ENCODE results near the gene C9orf78. TPM values are rescaled to one million over a fixed set of nuclear protein-coding genes. Genes with fewer than 3 reads are reported as not detected.

C9orf78 gene
- total RNA-seq, 5 donors from 2014 or later (not counting 1 experiment from before 2014, with no cell fraction given), result 80.5 to 112 (median 90.2) TPM

GRCh38 chr9:129854588-129855110, 19.6 kb upstream of the C9orf78 start:
- POLR2A ChIA-PET, result interaction anchor here (0.7 kb wide), 2 partner anchors 10 to 56 kb away, joined by 3 to 4 read pairs; no protein-coding TSS in a partner anchor
- peak; percentile 70 to 82 (median 76) for ATAC-seq (replicated peaks in 1 of 4)
- H3K9me3 Mint-ChIP-seq, result no peaks in the 10 kb centered on the region
- H3K36me3 Mint-ChIP-seq, result peaks cover 61% of the 10 kb centered on the region
- H3K4me3 Mint-ChIP-seq, result peak overlapping the region in 1 of 3 donors; percentile 62
- no peaks in the 10 kb centered on the region for H3K27me3 Mint-ChIP-seq
- peak in 8 of 35 experiments; percentile 15 to 55 (median 30) for DNase-seq
- Histone ChIP-seq H3K9me3 (no peaks in the 10 kb centered on the region), H3K27ac (ENCODE audit: low read length) (peak overlapping the region; percentile 3), H3K4me3 (ENCODE audit: control insufficient read depth in 1 of 2, extremely low read depth in 1 of 2, low read length in 1 of 2) (no peak overlapping the region), H3K27me3 (replicated peaks in 1 of 2; ENCODE audit: control insufficient read depth in 2 of 2, extremely low read depth in 1 of 2, insufficient read depth in 2 of 2, low read length in 1 of 2) (no peaks in the 10 kb centered on the region), H3K4me1 (ENCODE audit: control insufficient read depth in 1 of 2, extremely low read depth in 1 of 2, insufficient read depth in 2 of 2, low read length in 2 of 2) (peaks cover 24 to 34% of the 10 kb centered on the region in 2 experiments), H3K36me3 (ENCODE audit: control insufficient read depth in 2 of 2, extremely low read depth in 1 of 2, insufficient read depth in 1 of 2, low read length in 1 of 2) (peaks cover 25 to 87% of the 10 kb centered on the region in 2 donors)
- CTCF ChIA-PET, result no interaction called here
- H3K4me1 Mint-ChIP-seq, result peaks cover 43 to 55% (median 45%) of the 10 kb centered on the region in 3 donors
- peak overlapping the region; percentile 64 to 76 for H3K27ac Mint-ChIP-seq
- WGBS (ENCODE audit: insufficient coverage), result 40% methylated on average over 2 of the region's 4 CpGs

- no peaks in the 10 kb centered on the region for H3K27me3 ChIP-seq (replicated peaks in 1 of 2; ENCODE audit: control insufficient read depth in 2 of 2, extremely low read depth in 1 of 2, insufficient read depth in 2 of 2, low read length in 1 of 2)
- H3K27ac ChIP-seq (ENCODE audit: low read length), result no peak overlapping the region
- H3K9me3 Mint-ChIP-seq, result no peaks in the 10 kb centered on the region
- no peaks in the 10 kb centered on the region for H3K9me3 ChIP-seq
- peak overlapping the region; percentile 64 to 76 for H3K27ac Mint-ChIP-seq
- H3K36me3 Mint-ChIP-seq, result peaks cover 60% of the 10 kb centered on the region
- H3K36me3 ChIP-seq (ENCODE audit: control insufficient read depth in 2 of 2, extremely low read depth in 1 of 2, insufficient read depth in 1 of 2, low read length in 1 of 2), result peaks cover 21 to 81% of the 10 kb centered on the region in 2 donors
- no peaks in the 10 kb centered on the region for H3K27me3 Mint-ChIP-seq
- peak overlapping the region in 1 of 3 donors; percentile 62 for H3K4me3 Mint-ChIP-seq
- POLR2A ChIA-PET, result no interaction called here
- ATAC-seq (replicated peaks in 1 of 4) (peak in 1 of 4 experiments; percentile 22), DNase-seq (no peak)
- H3K4me1 Mint-ChIP-seq, result peaks cover 43 to 60% (median 45%) of the 10 kb centered on the region in 3 donors
- H3K4me1 ChIP-seq (ENCODE audit: control insufficient read depth in 1 of 2, extremely low read depth in 1 of 2, insufficient read depth in 2 of 2, low read length in 2 of 2), result peaks cover 24 to 36% of the 10 kb centered on the region in 2 experiments
- no peak overlapping the region for H3K4me3 ChIP-seq (ENCODE audit: control insufficient read depth in 1 of 2, extremely low read depth in 1 of 2, low read length in 1 of 2)
- WGBS (ENCODE audit: insufficient coverage), result 25% methylated on average over 2 of the region's 3 CpGs
- CTCF ChIA-PET, result no interaction called here
These were observed 18.5 kb upstream of the C9orf78 start for GRCh38 chr9:129853614-129854013.

GRCh38 chr9:129852579-129852978, 17.5 kb upstream of the C9orf78 start:
- peak overlapping the region in 1 of 2 donors; percentile 73 for H3K27ac Mint-ChIP-seq
- H3K4me3 Mint-ChIP-seq, result no peak overlapping the region
- ATAC-seq (replicated peaks in 1 of 4) (no peak), DNase-seq (no peak)
- 61% methylated on average over 4 of the region's 5 CpGs for WGBS (ENCODE audit: insufficient coverage)
- POLR2A ChIA-PET, result no interaction called here
- H3K9me3 Mint-ChIP-seq, result no peaks in the 10 kb centered on the region
- Histone ChIP-seq H3K27me3 (replicated peaks in 1 of 2; ENCODE audit: control insufficient read depth in 2 of 2, extremely low read depth in 1 of 2, insufficient read depth in 2 of 2, low read length in 1 of 2) (no peaks in the 10 kb centered on the region), H3K4me1 (ENCODE audit: control insufficient read depth in 1 of 2, extremely low read depth in 1 of 2, insufficient read depth in 2 of 2, low read length in 2 of 2) (peaks cover 24 to 36% of the 10 kb centered on the region in 2 experiments), H3K36me3 (ENCODE audit: control insufficient read depth in 2 of 2, extremely low read depth in 1 of 2, insufficient read depth in 1 of 2, low read length in 1 of 2) (peaks cover 14 to 70% of the 10 kb centered on the region in 2 donors), H3K4me3 (ENCODE audit: control insufficient read depth in 1 of 2, extremely low read depth in 1 of 2, low read length in 1 of 2) (no peak overlapping the region), H3K9me3 (no peaks in the 10 kb centered on the region), H3K27ac (ENCODE audit: low read length) (no peak overlapping the region)
- H3K27me3 Mint-ChIP-seq, result no peaks in the 10 kb centered on the region
- peaks cover 52% of the 10 kb centered on the region for H3K36me3 Mint-ChIP-seq
- CTCF ChIA-PET, result interaction anchor here in 1 of 2 donors (0.8 kb wide), 1 partner anchor 104 kb away, joined by 3 read pairs; no protein-coding TSS in a partner anchor
- H3K4me1 Mint-ChIP-seq, result peaks cover 43 to 63% (median 49%) of the 10 kb centered on the region in 3 donors

- no peak for ATAC-seq (replicated peaks in 1 of 4)
- H3K9me3 ChIP-seq, result no peaks in the 10 kb centered on the region
- 93% methylated on average over 5 of the region's 5 CpGs for WGBS (ENCODE audit: insufficient coverage)
- Mint-ChIP-seq H3K36me3 (peaks cover 49% of the 10 kb centered on the region), H3K27me3 (no peaks in the 10 kb centered on the region), H3K4me3 (no peak overlapping the region), H3K9me3 (no peaks in the 10 kb centered on the region), H3K4me1 (peaks cover 47 to 59% (median 48%) of the 10 kb centered on the region in 3 donors), H3K27ac (peak overlapping the region in 1 of 2 donors; percentile 73)
- CTCF ChIA-PET, result interaction anchor here in 1 of 2 donors (0.8 kb wide), 1 partner anchor 28 kb away, joined by 3 read pairs; no protein-coding TSS in a partner anchor
- H3K4me1 ChIP-seq (ENCODE audit: control insufficient read depth in 1 of 2, extremely low read depth in 1 of 2, insufficient read depth in 2 of 2, low read length in 2 of 2), result peaks cover 24 to 36% of the 10 kb centered on the region in 2 experiments
- POLR2A ChIA-PET, result no interaction called here
- H3K27ac ChIP-seq (ENCODE audit: low read length), result no peak overlapping the region
- H3K27me3 ChIP-seq (replicated peaks in 1 of 2; ENCODE audit: control insufficient read depth in 2 of 2, extremely low read depth in 1 of 2, insufficient read depth in 2 of 2, low read length in 1 of 2), result no peaks in the 10 kb centered on the region
- DNase-seq, result no peak
- H3K4me3 ChIP-seq (ENCODE audit: control insufficient read depth in 1 of 2, extremely low read depth in 1 of 2, low read length in 1 of 2), result no peak overlapping the region
- H3K36me3 ChIP-seq (ENCODE audit: control insufficient read depth in 2 of 2, extremely low read depth in 1 of 2, insufficient read depth in 1 of 2, low read length in 1 of 2), result peaks cover 14 to 64% of the 10 kb centered on the region in 2 donors
These were observed 16.7 kb upstream of the C9orf78 start for GRCh38 chr9:129851821-129852220.

GRCh38 chr9:129850821-129851550, 15.9 kb upstream of the C9orf78 start:
- H3K27ac ChIP-seq (ENCODE audit: low read length), result no peak overlapping the region
- H3K9me3 ChIP-seq, result no peaks in the 10 kb centered on the region
- H3K4me3 Mint-ChIP-seq, result no peak overlapping the region
- H3K4me1 ChIP-seq (ENCODE audit: control insufficient read depth in 1 of 2, extremely low read depth in 1 of 2, insufficient read depth in 2 of 2, low read length in 2 of 2), result peaks cover 22 to 28% of the 10 kb centered on the region in 2 experiments
- H3K27me3 ChIP-seq (replicated peaks in 1 of 2; ENCODE audit: control insufficient read depth in 2 of 2, extremely low read depth in 1 of 2, insufficient read depth in 2 of 2, low read length in 1 of 2), result no peaks in the 10 kb centered on the region
- H3K9me3 Mint-ChIP-seq, result no peaks in the 10 kb centered on the region
- DNase-seq (no peak), ATAC-seq (replicated peaks in 1 of 4) (no peak)
- CTCF ChIA-PET, result interaction anchor here in 1 of 2 donors (0.8 kb wide), 1 partner anchor 29 kb away, joined by 3 read pairs; no protein-coding TSS in a partner anchor
- H3K4me3 ChIP-seq (ENCODE audit: control insufficient read depth in 1 of 2, extremely low read depth in 1 of 2, low read length in 1 of 2), result no peak overlapping the region
- 90% methylated on average over 4 of the region's 6 CpGs for WGBS (ENCODE audit: insufficient coverage)
- POLR2A ChIA-PET, result interaction anchor here (0.6 to 0.7 kb wide), 3 partner anchors 15 to 1474 kb away, joined by 3 to 6 read pairs (median 3); no protein-coding TSS in a partner anchor
- H3K4me1 Mint-ChIP-seq, result peaks cover 44 to 57% (median 48%) of the 10 kb centered on the region in 3 donors
- H3K36me3 Mint-ChIP-seq, result peaks cover 49% of the 10 kb centered on the region
- no peaks in the 10 kb centered on the region for H3K27me3 Mint-ChIP-seq
- peaks cover 11 to 56% of the 10 kb centered on the region in 2 donors for H3K36me3 ChIP-seq (ENCODE audit: control insufficient read depth in 2 of 2, extremely low read depth in 1 of 2, insufficient read depth in 1 of 2, low read length in 1 of 2)
- peak overlapping the region in 1 of 2 donors; percentile 73 for H3K27ac Mint-ChIP-seq

- ChIA-PET CTCF (no interaction called here), POLR2A (no interaction called here)
- Mint-ChIP-seq H3K36me3 (peaks cover 40% of the 10 kb centered on the region), H3K4me3 (no peak overlapping the region), H3K27ac (peak overlapping the region in 1 of 2 donors; percentile 28), H3K9me3 (no peaks in the 10 kb centered on the region), H3K27me3 (no peaks in the 10 kb centered on the region), H3K4me1 (peaks cover 42 to 57% (median 47%) of the 10 kb centered on the region in 3 donors)
- ATAC-seq (replicated peaks in 1 of 4), result no peak
- Histone ChIP-seq H3K36me3 (ENCODE audit: control insufficient read depth in 2 of 2, extremely low read depth in 1 of 2, insufficient read depth in 1 of 2, low read length in 1 of 2) (peaks cover 9 to 50% of the 10 kb centered on the region in 2 donors), H3K27ac (ENCODE audit: low read length) (no peak overlapping the region), H3K4me3 (ENCODE audit: control insufficient read depth in 1 of 2, extremely low read depth in 1 of 2, low read length in 1 of 2) (no peak overlapping the region), H3K27me3 (replicated peaks in 1 of 2; ENCODE audit: control insufficient read depth in 2 of 2, extremely low read depth in 1 of 2, insufficient read depth in 2 of 2, low read length in 1 of 2) (no peaks in the 10 kb centered on the region), H3K4me1 (ENCODE audit: control insufficient read depth in 1 of 2, extremely low read depth in 1 of 2, insufficient read depth in 2 of 2, low read length in 2 of 2) (peaks cover 22 to 24% of the 10 kb centered on the region in 2 experiments), H3K9me3 (no peaks in the 10 kb centered on the region)
- WGBS (ENCODE audit: insufficient coverage), result 100% methylated on average over 2 of the region's 6 CpGs
- DNase-seq, result no peak
These were observed 14.8 kb upstream of the C9orf78 start for GRCh38 chr9:129849901-129850300.
